ENCODE data around the gene PRLHR. TPM values are rescaled to one million over a fixed set of nuclear protein-coding genes. Genes with fewer than 3 reads are reported as not detected.
"Not testable (repeated sequence)": the region's sequence is repeated elsewhere in the genome, so short reads cannot be mapped to it uniquely, and the experiment has no call there.

Gene PRLHR
- total RNA-seq, 1 donor from 2014 or later, result not detected

- H3K27ac ChIP-seq (ENCODE audit: low read depth, low read length), result no peak overlapping the region
- H3K27me3 ChIP-seq (ENCODE audit: control insufficient read depth in 3 of 3, insufficient read depth in 3 of 3, low read length in 3 of 3), result peaks cover 0 to 5% (median 5%) of the 10 kb centered on the region in 3 donors
- H3K9ac ChIP-seq (ENCODE audit: low read depth in 1 of 3, low read length in 3 of 3), result no peak overlapping the region
- no peaks in the 10 kb centered on the region for H3K36me3 ChIP-seq (ENCODE audit: control insufficient read depth in 3 of 3, insufficient read depth in 3 of 3, low read length in 3 of 3)
- H3K4me1 ChIP-seq (ENCODE audit: control insufficient read depth in 3 of 3, insufficient read depth in 3 of 3, low read length in 3 of 3), result no peaks in the 10 kb centered on the region
- no peak overlapping the region for H3K4me3 ChIP-seq (ENCODE audit: low read length in 3 of 3)
- H3K9me3 ChIP-seq (ENCODE audit: control insufficient read depth in 3 of 3, low read length in 3 of 3), result no peaks in the 10 kb centered on the region
Measured at GRCh38 chr10:118621304-118621942, 26.0 kb upstream of the PRLHR start.

- not testable (repeated sequence) for H3K9me3 ChIP-seq (ENCODE audit: control insufficient read depth in 3 of 3, low read length in 3 of 3); H3K9ac ChIP-seq (ENCODE audit: low read depth in 1 of 3, low read length in 3 of 3); H3K4me1 ChIP-seq (ENCODE audit: control insufficient read depth in 3 of 3, insufficient read depth in 3 of 3, low read length in 3 of 3); H3K4me3 ChIP-seq (ENCODE audit: low read length in 3 of 3); H3K27me3 ChIP-seq (ENCODE audit: control insufficient read depth in 3 of 3, insufficient read depth in 3 of 3, low read length in 3 of 3); H3K27ac ChIP-seq (ENCODE audit: low read depth, low read length); H3K36me3 ChIP-seq (ENCODE audit: control insufficient read depth in 3 of 3, insufficient read depth in 3 of 3, low read length in 3 of 3)
Measured at GRCh38 chr10:118613863-118614262, 18.4 kb upstream of the PRLHR start.

- no peak overlapping the region for H3K27ac ChIP-seq (ENCODE audit: low read depth, low read length)
- H3K4me3 ChIP-seq (ENCODE audit: low read length in 3 of 3), result no peak overlapping the region
- H3K36me3 ChIP-seq (ENCODE audit: control insufficient read depth in 3 of 3, insufficient read depth in 3 of 3, low read length in 3 of 3), result no peaks in the 10 kb centered on the region
- peaks cover 7 to 11% (median 7%) of the 10 kb centered on the region in 3 donors for H3K9me3 ChIP-seq (ENCODE audit: control insufficient read depth in 3 of 3, low read length in 3 of 3)
- H3K9ac ChIP-seq (ENCODE audit: low read depth in 1 of 3, low read length in 3 of 3), result no peak overlapping the region
- H3K27me3 ChIP-seq (ENCODE audit: control insufficient read depth in 3 of 3, insufficient read depth in 3 of 3, low read length in 3 of 3), result peaks cover 0 to 9% (median 6%) of the 10 kb centered on the region in 3 donors
- H3K4me1 ChIP-seq (ENCODE audit: control insufficient read depth in 3 of 3, insufficient read depth in 3 of 3, low read length in 3 of 3), result no peaks in the 10 kb centered on the region
Measured at GRCh38 chr10:118610577-118610976, 15.1 kb upstream of the PRLHR start.

GRCh38 chr10:118607768-118608354 lies 12.4 kb upstream of the PRLHR start:
- Histone ChIP-seq H3K4me3 (ENCODE audit: low read length in 3 of 3) (no peak overlapping the region), H3K4me1 (ENCODE audit: control insufficient read depth in 3 of 3, insufficient read depth in 3 of 3, low read length in 3 of 3) (no peaks in the 10 kb centered on the region), H3K9me3 (ENCODE audit: control insufficient read depth in 3 of 3, low read length in 3 of 3) (peaks cover 7 to 11% (median 7%) of the 10 kb centered on the region in 3 donors)

GRCh38 chr10:118605694-118606093 lies 10.2 kb upstream of the PRLHR start:
- Histone ChIP-seq H3K27me3 (ENCODE audit: control insufficient read depth in 3 of 3, insufficient read depth in 3 of 3, low read length in 3 of 3) (peaks cover 2 to 10% (median 6%) of the 10 kb centered on the region in 3 donors), H3K4me1 (ENCODE audit: control insufficient read depth in 3 of 3, insufficient read depth in 3 of 3, low read length in 3 of 3) (no peaks in the 10 kb centered on the region), H3K9ac (ENCODE audit: low read depth in 1 of 3, low read length in 3 of 3) (no peak overlapping the region), H3K27ac (ENCODE audit: low read depth, low read length) (no peak overlapping the region), H3K36me3 (ENCODE audit: control insufficient read depth in 3 of 3, insufficient read depth in 3 of 3, low read length in 3 of 3) (no peaks in the 10 kb centered on the region), H3K9me3 (ENCODE audit: control insufficient read depth in 3 of 3, low read length in 3 of 3) (peaks cover 7 to 11% (median 7%) of the 10 kb centered on the region in 3 donors), H3K4me3 (ENCODE audit: low read length in 3 of 3) (no peak overlapping the region)

More at GRCh38 chr10:118607768-118608354, 12.4 kb upstream of the PRLHR start:
- Histone ChIP-seq H3K27me3 (ENCODE audit: control insufficient read depth in 3 of 3, insufficient read depth in 3 of 3, low read length in 3 of 3) (peaks cover 2 to 10% (median 6%) of the 10 kb centered on the region in 3 donors), H3K36me3 (ENCODE audit: control insufficient read depth in 3 of 3, insufficient read depth in 3 of 3, low read length in 3 of 3) (no peaks in the 10 kb centered on the region), H3K27ac (ENCODE audit: low read depth, low read length) (no peak overlapping the region), H3K9ac (ENCODE audit: low read depth in 1 of 3, low read length in 3 of 3) (no peak overlapping the region)

- Histone ChIP-seq H3K27me3 (ENCODE audit: control insufficient read depth in 3 of 3, insufficient read depth in 3 of 3, low read length in 3 of 3) (peaks cover 63 to 72% (median 66%) of the 10 kb centered on the region in 3 donors), H3K4me1 (ENCODE audit: control insufficient read depth in 3 of 3, insufficient read depth in 3 of 3, low read length in 3 of 3) (peaks cover 0 to 11% (median 4%) of the 10 kb centered on the region in 3 donors), H3K9ac (ENCODE audit: low read depth in 1 of 3, low read length in 3 of 3) (no peak overlapping the region), H3K4me3 (ENCODE audit: low read length in 3 of 3) (no peak overlapping the region), H3K36me3 (ENCODE audit: control insufficient read depth in 3 of 3, insufficient read depth in 3 of 3, low read length in 3 of 3) (no peaks in the 10 kb centered on the region), H3K9me3 (ENCODE audit: control insufficient read depth in 3 of 3, low read length in 3 of 3) (no peaks in the 10 kb centered on the region), H3K27ac (ENCODE audit: low read depth, low read length) (no peak overlapping the region)
Measured at GRCh38 chr10:118596426-118597124, 1.1 kb upstream of the PRLHR start.

GRCh38 chr10:118595064-118595420 lies 406 bp downstream of the PRLHR start:
- no peaks in the 10 kb centered on the region for H3K9me3 ChIP-seq (ENCODE audit: control insufficient read depth in 3 of 3, low read length in 3 of 3)
- H3K9ac ChIP-seq (ENCODE audit: low read depth in 1 of 3, low read length in 3 of 3), result no peak overlapping the region
- H3K4me1 ChIP-seq (ENCODE audit: control insufficient read depth in 3 of 3, insufficient read depth in 3 of 3, low read length in 3 of 3), result peaks cover 0 to 11% (median 4%) of the 10 kb centered on the region in 3 donors
- H3K4me3 ChIP-seq (ENCODE audit: low read length in 3 of 3), result no peak overlapping the region
- no peak overlapping the region for H3K27ac ChIP-seq (ENCODE audit: low read depth, low read length)
- H3K27me3 ChIP-seq (ENCODE audit: control insufficient read depth in 3 of 3, insufficient read depth in 3 of 3, low read length in 3 of 3), result peaks cover 58 to 67% (median 66%) of the 10 kb centered on the region in 3 donors
- H3K36me3 ChIP-seq (ENCODE audit: control insufficient read depth in 3 of 3, insufficient read depth in 3 of 3, low read length in 3 of 3), result no peaks in the 10 kb centered on the region

- Histone ChIP-seq H3K9me3 (ENCODE audit: control insufficient read depth in 3 of 3, low read length in 3 of 3) (no peaks in the 10 kb centered on the region), H3K4me3 (ENCODE audit: low read length in 3 of 3) (peak overlapping the region in 1 of 3 donors; percentile 29), H3K27me3 (ENCODE audit: control insufficient read depth in 3 of 3, insufficient read depth in 3 of 3, low read length in 3 of 3) (peaks cover 55 to 67% (median 62%) of the 10 kb centered on the region in 3 donors), H3K4me1 (ENCODE audit: control insufficient read depth in 3 of 3, insufficient read depth in 3 of 3, low read length in 3 of 3) (peaks cover 0 to 11% (median 4%) of the 10 kb centered on the region in 3 donors), H3K36me3 (ENCODE audit: control insufficient read depth in 3 of 3, insufficient read depth in 3 of 3, low read length in 3 of 3) (no peaks in the 10 kb centered on the region), H3K27ac (ENCODE audit: low read depth, low read length) (no peak overlapping the region), H3K9ac (ENCODE audit: low read depth in 1 of 3, low read length in 3 of 3) (no peak overlapping the region)
Measured at GRCh38 chr10:118594392-118595063, 920 bp downstream of the PRLHR start.

- H3K27ac ChIP-seq (ENCODE audit: low read depth, low read length), result no peak overlapping the region
- H3K4me3 ChIP-seq (ENCODE audit: low read length in 3 of 3), result no peak overlapping the region
- peaks cover 0 to 11% (median 4%) of the 10 kb centered on the region in 3 donors for H3K4me1 ChIP-seq (ENCODE audit: control insufficient read depth in 3 of 3, insufficient read depth in 3 of 3, low read length in 3 of 3)
- H3K36me3 ChIP-seq (ENCODE audit: control insufficient read depth in 3 of 3, insufficient read depth in 3 of 3, low read length in 3 of 3), result no peaks in the 10 kb centered on the region
- H3K27me3 ChIP-seq (ENCODE audit: control insufficient read depth in 3 of 3, insufficient read depth in 3 of 3, low read length in 3 of 3), result peaks cover 49 to 60% (median 50%) of the 10 kb centered on the region in 3 donors
- no peak overlapping the region for H3K9ac ChIP-seq (ENCODE audit: low read depth in 1 of 3, low read length in 3 of 3)
- H3K9me3 ChIP-seq (ENCODE audit: control insufficient read depth in 3 of 3, low read length in 3 of 3), result no peaks in the 10 kb centered on the region
Measured at GRCh38 chr10:118592675-118593330, 2.6 kb downstream of the PRLHR start.
